ENCODE results near the gene STIM1. TPM values are rescaled to one million over a fixed set of nuclear protein-coding genes. Genes with fewer than 3 reads are reported as not detected.
"Not testable (repeated sequence)": the region's sequence is repeated elsewhere in the genome, so short reads cannot be mapped to it uniquely, and the experiment has no call there.

The STIM1 gene
- total RNA-seq, 1 donor from 2014 or later = 27.5 TPM

- DNase-seq (no peak), ATAC-seq (ENCODE audit: poor library complexity) (no peak)
- intact Hi-C loops (cut with DNase I) = no loop called here
Observed at GRCh38 chr11:3985631-3986030, 130.2 kb downstream of the STIM1 start.

DNA sequence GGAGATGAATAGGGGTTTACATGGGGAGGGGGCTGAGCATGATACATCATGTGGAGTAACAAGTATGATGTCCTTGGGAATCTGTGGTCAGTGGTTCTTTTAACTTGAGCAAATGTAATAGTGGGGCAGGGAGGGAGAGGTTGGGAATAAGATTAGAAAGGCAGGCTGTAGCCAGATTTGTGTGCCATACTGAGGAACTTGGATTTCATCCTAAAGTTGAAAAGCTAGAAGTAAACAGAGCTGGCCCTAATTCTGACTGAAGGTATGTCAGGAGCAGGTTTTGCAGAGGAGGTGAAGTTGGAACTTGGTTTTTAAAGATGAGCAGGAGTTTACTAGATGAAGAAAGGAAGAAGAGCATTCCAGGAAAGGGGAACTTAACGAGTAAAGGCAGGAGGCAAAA, 130.8 kb downstream of the STIM1 start:
- no peak for DNase-seq
- intact Hi-C loops (cut with DNase I) = no loop called here
- no peak for ATAC-seq (ENCODE audit: poor library complexity)

DNA sequence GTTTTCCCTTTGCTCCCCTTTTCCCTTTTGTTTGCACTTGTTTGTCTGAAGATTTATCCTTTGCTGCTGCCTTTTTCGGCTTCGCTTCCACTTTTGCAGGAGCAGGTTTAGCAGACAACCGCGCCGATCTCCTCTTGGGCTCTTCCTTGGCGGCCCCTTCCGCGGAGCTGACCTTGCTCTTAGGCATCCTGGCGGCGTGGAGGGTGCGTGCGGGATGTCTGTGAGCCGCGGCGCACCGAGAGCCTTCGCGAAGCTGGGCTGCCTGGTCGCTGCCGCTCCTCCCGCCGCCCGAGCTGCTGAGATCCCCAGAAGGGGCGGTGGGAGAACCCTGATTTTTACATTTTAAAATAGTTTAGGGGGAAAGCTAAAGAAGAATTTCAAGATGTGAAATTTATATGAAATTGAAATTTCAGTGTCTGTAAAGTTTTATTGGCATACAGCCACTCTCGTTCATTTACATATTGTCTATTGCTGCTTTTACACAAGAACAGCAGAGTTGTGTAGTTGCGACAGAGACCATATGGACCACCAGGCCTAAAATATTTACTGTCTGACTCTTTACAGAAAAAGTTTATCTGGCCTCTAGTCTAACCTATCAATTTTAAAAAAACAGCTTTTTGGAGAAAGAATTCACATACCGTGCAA, 133.9 kb downstream of the STIM1 start:
- intact Hi-C loops (cut with DNase I) = no loop called here
- DNase-seq (no peak), ATAC-seq (ENCODE audit: poor library complexity) (no peak)

- no peak for ATAC-seq (ENCODE audit: poor library complexity)
- DNase-seq = no peak
- intact Hi-C loops (cut with DNase I) = no loop called here
Observed at GRCh38 chr11:3989921-3990290, 134.4 kb downstream of the STIM1 start.

- intact Hi-C loops (cut with DNase I) = no loop called here
- DNase-seq (no peak), ATAC-seq (ENCODE audit: poor library complexity) (no peak)
Observed at GRCh38 chr11:3990406-3990805, 134.9 kb downstream of the STIM1 start.

DNA sequence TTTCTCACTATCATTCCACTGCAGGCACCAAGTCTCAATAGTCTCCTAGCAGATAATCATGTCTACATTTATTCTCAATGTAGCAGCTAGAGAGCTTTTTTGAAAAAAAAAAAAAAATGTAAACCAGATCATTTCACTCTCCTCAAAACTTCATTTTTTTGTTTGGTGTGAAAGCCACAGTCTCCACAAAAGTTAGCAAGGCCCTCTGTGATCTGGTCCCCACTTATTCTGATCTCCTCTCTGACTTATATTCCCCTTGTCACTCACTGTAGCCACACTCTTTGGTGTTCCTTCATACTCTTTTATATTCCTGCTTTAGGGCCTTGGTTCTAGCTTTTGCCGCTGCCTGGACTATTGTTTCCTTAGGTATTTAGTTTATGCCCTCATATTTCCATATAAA, 137.5 kb downstream of the STIM1 start:
- intact Hi-C loops (cut with DNase I) = no loop called here
- ATAC-seq (ENCODE audit: poor library complexity) = no peak
- DNase-seq = no peak

DNA sequence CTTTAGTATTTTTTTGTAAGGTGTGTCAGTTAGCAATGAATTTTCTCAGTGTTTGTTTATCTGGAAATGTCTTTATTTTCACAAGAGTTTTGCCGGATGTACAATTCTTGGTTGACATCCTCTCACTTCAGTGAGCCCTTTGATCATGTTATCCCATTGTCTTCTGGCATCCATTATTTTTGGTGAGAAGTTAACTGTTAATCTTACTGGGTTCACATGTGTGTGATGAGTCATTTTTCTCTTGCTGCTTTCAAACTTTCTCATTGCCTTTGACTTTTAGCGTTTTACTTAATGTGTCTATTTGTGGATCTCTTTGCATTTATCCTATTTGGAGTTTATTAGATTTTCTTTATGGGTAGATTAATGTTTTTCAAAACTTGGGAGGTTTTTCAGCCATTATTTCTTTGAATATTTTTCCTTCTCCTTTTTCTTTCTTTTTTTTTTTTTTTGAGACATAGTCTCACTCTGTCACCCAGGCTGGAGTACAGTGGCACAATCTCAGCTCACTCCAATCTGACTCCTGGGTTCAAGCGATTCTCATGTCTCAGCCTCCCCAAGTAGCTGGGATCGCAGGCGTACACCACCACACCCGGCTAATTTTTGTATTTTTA, 138.7 kb downstream of the STIM1 start:
- intact Hi-C loops (cut with DNase I) = no loop called here

GRCh38 chr11:3995307-3995706, 139.8 kb downstream of the STIM1 start:
- ATAC-seq (ENCODE audit: poor library complexity) = no peak
- DNase-seq = no peak
- intact Hi-C loops (cut with DNase I) = no loop called here

More for the DNA sequence above, 138.7 kb downstream of the STIM1 start:
- DNase-seq (no peak), ATAC-seq (ENCODE audit: poor library complexity) (no peak)

DNA sequence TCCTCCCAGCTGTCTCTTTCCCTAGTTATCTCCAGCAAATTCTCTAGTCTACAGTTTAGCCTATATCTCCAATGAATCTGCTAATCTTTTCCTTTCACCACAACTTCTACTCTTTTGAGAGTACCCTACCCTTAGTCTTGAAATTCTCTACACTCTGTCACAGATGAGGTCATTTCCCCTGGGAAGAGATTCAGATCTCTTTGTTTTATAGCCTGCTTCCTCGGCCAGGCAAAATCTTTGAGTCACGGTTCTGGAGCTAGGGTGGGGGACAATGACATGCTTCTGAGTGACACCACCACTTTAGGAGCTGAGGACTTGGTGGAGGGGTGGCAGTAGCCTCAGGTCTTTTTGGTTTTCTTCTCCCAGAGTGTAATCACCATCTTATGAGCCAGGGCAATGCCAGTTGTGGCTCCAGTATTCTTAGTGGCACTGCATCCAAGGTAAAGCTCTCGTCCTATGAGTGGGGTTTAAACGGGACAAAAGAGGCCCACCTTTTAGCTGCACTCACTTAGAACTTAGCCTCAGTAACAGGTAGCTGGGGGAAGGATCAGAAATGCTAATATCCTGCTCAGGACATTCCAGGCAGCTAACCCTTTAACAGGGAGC, 140.6 kb downstream of the STIM1 start:
- intact Hi-C loops (cut with DNase I) = no loop called here
- ATAC-seq (ENCODE audit: poor library complexity) (no peak), DNase-seq (no peak)

GRCh38 chr11:3996651-3997050, 141.2 kb downstream of the STIM1 start:
- ATAC-seq (ENCODE audit: poor library complexity) = no peak
- no peak for DNase-seq
- intact Hi-C loops (cut with DNase I) = no loop called here

GRCh38 chr11:4004753-4005152, 149.3 kb downstream of the STIM1 start:
- intact Hi-C loops (cut with DNase I); DNase-seq; ATAC-seq (ENCODE audit: poor library complexity): not testable (repeated sequence)

- ATAC-seq (ENCODE audit: poor library complexity) = no peak
- DNase-seq = no peak
- intact Hi-C loops (cut with DNase I) = no loop called here
Observed at GRCh38 chr11:4006946-4007680, 151.6 kb downstream of the STIM1 start.

DNA sequence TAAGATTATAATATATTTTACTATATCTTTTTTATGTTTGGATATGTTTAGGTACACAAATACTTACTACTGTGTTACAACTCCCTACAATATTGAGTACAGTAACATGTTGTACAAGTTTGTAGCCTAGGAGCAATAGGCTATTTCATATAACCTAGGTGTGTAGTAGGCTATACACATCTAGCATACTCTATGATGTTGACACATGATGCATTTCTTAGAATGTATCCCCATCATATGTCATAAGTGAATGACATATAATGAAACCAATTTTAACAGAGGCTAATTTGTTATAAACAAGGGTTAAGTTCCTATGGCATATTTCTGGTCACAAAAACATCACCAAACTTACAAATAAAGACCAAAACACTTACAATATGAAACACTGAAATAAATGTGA, 152.7 kb downstream of the STIM1 start:
- no peak for DNase-seq
- intact Hi-C loops (cut with DNase I) = no loop called here
- ATAC-seq (ENCODE audit: poor library complexity) = no peak

DNA sequence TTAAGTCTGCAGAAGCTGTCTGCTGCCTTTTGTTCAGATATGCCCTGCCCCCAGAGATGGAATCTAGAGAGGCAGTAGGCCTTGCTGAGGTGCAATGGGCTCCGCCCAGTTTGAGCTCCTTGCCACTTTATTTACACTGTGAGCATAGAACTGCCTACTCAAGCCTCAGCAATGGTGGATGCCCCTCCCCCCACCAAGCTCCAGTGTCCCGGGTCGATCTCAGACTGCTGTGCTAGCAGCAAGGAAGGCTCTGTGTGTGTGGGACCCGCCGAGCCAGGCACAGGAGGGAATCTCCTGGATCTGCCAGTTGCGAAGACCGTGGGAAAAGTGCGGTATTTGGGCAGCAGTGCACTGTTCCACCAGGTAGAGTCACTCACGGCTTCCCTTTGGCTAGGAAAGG, 161.1 kb downstream of the STIM1 start:
- DNase-seq; intact Hi-C loops (cut with DNase I); ATAC-seq (ENCODE audit: poor library complexity): not testable (repeated sequence)

DNA sequence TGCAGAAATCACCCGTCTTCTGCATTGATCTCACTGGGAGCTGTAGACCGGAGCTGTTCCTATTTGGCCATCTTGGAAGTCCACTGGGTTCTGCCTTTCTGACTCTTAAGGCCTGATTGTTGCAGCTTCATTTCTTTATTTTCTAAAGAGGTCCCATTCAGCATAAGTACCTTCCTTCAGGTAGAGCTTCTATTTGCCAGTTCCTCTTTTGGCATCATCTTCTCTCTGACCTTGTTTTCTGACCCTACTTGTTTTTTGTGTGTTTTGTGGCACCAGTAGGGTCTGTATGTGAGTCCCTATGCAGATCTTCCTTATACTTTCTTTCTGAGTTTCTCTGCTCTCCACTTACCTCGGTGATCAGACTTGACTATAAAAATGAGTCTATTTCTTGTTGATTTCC, 161.7 kb downstream of the STIM1 start:
- ATAC-seq (ENCODE audit: poor library complexity) (no peak), DNase-seq (no peak)
- intact Hi-C loops (cut with DNase I) = no loop called here

DNA sequence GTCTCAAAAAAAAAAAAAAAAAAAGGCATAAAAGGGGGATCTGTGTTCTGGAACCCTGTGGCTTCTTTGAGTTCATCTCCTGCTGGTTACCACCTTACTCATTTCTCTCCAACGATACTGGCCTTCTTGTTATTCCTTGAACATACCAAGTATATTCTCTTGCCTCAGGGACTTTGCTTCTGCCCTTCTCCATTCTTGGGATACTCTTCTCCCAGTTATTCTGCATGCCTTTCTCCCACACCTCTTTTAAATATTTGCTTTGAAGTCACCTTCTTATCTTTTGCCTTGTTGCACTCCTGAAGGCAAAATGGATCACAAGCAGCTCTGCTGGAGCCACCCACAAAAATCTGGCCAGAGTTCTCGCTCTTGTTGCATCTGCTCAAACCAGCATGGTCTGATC, 163.2 kb downstream of the STIM1 start:
- no peak for ATAC-seq (ENCODE audit: poor library complexity)
- no peak for DNase-seq
- intact Hi-C loops (cut with DNase I) = no loop called here

- ATAC-seq (ENCODE audit: poor library complexity) = no peak
Observed at GRCh38 chr11:4019891-4020290, 164.4 kb downstream of the STIM1 start.

GRCh38 chr11:4022669-4023068, 167.2 kb downstream of the STIM1 start:
- ATAC-seq (ENCODE audit: poor library complexity) (no peak), DNase-seq (no peak)
- intact Hi-C loops (cut with DNase I) = no loop called here

More at GRCh38 chr11:4019891-4020290, 164.4 kb downstream of the STIM1 start:
- intact Hi-C loops (cut with DNase I) = no loop called here
- DNase-seq = no peak

- DNase-seq = no peak
Observed at GRCh38 chr11:4025248-4025966, 169.9 kb downstream of the STIM1 start.

More at GRCh38 chr11:4025248-4025966, 169.9 kb downstream of the STIM1 start:
- peak; percentile 74 for ATAC-seq (ENCODE audit: poor library complexity)
- intact Hi-C loops (cut with DNase I) = no loop called here
